ENCODE data around the gene ARMC12.

ARMC12 gene

GRCh38 chr6:35708585-35708984 is 28.2 kb upstream of the ARMC12 start:
- no peak overlapping the region for H2AFZ ChIP-seq (ENCODE audit: low read depth, low read length)
- H3K36me3 ChIP-seq (ENCODE audit: insufficient read depth, low read length): no peaks in the 10 kb centered on the region
- H3K4me1 ChIP-seq (ENCODE audit: insufficient read depth, low read length): no peaks in the 10 kb centered on the region
- no peaks in the 10 kb centered on the region for H3K27me3 ChIP-seq (ENCODE audit: insufficient read depth, low read length)
- H3K4me3 ChIP-seq (ENCODE audit: low read length): no peak overlapping the region
- peaks cover 4% of the 10 kb centered on the region for H3K9me3 ChIP-seq (ENCODE audit: low read length)

GRCh38 chr6:35710241-35710847 is 26.5 kb upstream of the ARMC12 start:
- no peak overlapping the region for H2AFZ ChIP-seq (ENCODE audit: low read depth, low read length)
- no peaks in the 10 kb centered on the region for H3K9me3 ChIP-seq (ENCODE audit: low read length)
- H3K4me1 ChIP-seq (ENCODE audit: insufficient read depth, low read length): no peaks in the 10 kb centered on the region
- no peaks in the 10 kb centered on the region for H3K27me3 ChIP-seq (ENCODE audit: insufficient read depth, low read length)
- H3K4me3 ChIP-seq (ENCODE audit: low read length): no peak overlapping the region
- no peaks in the 10 kb centered on the region for H3K36me3 ChIP-seq (ENCODE audit: insufficient read depth, low read length)

GRCh38 chr6:35711731-35712130 is 25.1 kb upstream of the ARMC12 start:
- Histone ChIP-seq H3K4me1 (ENCODE audit: insufficient read depth, low read length) (no peaks in the 10 kb centered on the region), H3K4me3 (ENCODE audit: low read length) (no peak overlapping the region), H3K36me3 (ENCODE audit: insufficient read depth, low read length) (no peaks in the 10 kb centered on the region), H3K9me3 (ENCODE audit: low read length) (no peaks in the 10 kb centered on the region), H3K27me3 (ENCODE audit: insufficient read depth, low read length) (no peaks in the 10 kb centered on the region), H2AFZ (ENCODE audit: low read depth, low read length) (no peak overlapping the region)

- Histone ChIP-seq H3K27me3 (ENCODE audit: insufficient read depth, low read length) (no peaks in the 10 kb centered on the region), H3K4me1 (ENCODE audit: insufficient read depth, low read length) (peaks cover 1% of the 10 kb centered on the region), H2AFZ (ENCODE audit: low read depth, low read length) (no peak overlapping the region), H3K36me3 (ENCODE audit: insufficient read depth, low read length) (no peaks in the 10 kb centered on the region), H3K4me3 (ENCODE audit: low read length) (no peak overlapping the region), H3K9me3 (ENCODE audit: low read length) (no peaks in the 10 kb centered on the region)
Observed at GRCh38 chr6:35713006-35713767, 23.6 kb upstream of the ARMC12 start.

- peaks cover 26% of the 10 kb centered on the region for H3K4me1 ChIP-seq (ENCODE audit: insufficient read depth, low read length)
- no peak overlapping the region for H2AFZ ChIP-seq (ENCODE audit: low read depth, low read length)
- no peaks in the 10 kb centered on the region for H3K27me3 ChIP-seq (ENCODE audit: insufficient read depth, low read length)
- H3K9me3 ChIP-seq (ENCODE audit: low read length): no peaks in the 10 kb centered on the region
- no peaks in the 10 kb centered on the region for H3K36me3 ChIP-seq (ENCODE audit: insufficient read depth, low read length)
- no peak overlapping the region for H3K4me3 ChIP-seq (ENCODE audit: low read length)
Observed at GRCh38 chr6:35716798-35717197, 20.0 kb upstream of the ARMC12 start.

GRCh38 chr6:35717449-35718374 is 19.1 kb upstream of the ARMC12 start:
- H3K4me1 ChIP-seq (ENCODE audit: insufficient read depth, low read length): peaks cover 26% of the 10 kb centered on the region
- H2AFZ ChIP-seq (ENCODE audit: low read depth, low read length): no peak overlapping the region
- no peaks in the 10 kb centered on the region for H3K36me3 ChIP-seq (ENCODE audit: insufficient read depth, low read length)
- no peak overlapping the region for H3K4me3 ChIP-seq (ENCODE audit: low read length)
- H3K27me3 ChIP-seq (ENCODE audit: insufficient read depth, low read length): no peaks in the 10 kb centered on the region
- no peaks in the 10 kb centered on the region for H3K9me3 ChIP-seq (ENCODE audit: low read length)

GRCh38 chr6:35718375-35718736 is 18.5 kb upstream of the ARMC12 start:
- Histone ChIP-seq H2AFZ (ENCODE audit: low read depth, low read length) (no peak overlapping the region), H3K36me3 (ENCODE audit: insufficient read depth, low read length) (no peaks in the 10 kb centered on the region), H3K4me1 (ENCODE audit: insufficient read depth, low read length) (peaks cover 26% of the 10 kb centered on the region), H3K27me3 (ENCODE audit: insufficient read depth, low read length) (no peaks in the 10 kb centered on the region), H3K9me3 (ENCODE audit: low read length) (no peaks in the 10 kb centered on the region), H3K4me3 (ENCODE audit: low read length) (no peak overlapping the region)

GRCh38 chr6:35718911-35719381 is 17.9 kb upstream of the ARMC12 start:
- Histone ChIP-seq H3K4me3 (ENCODE audit: low read length) (no peak overlapping the region), H2AFZ (ENCODE audit: low read depth, low read length) (peak overlapping the region; percentile 68), H3K4me1 (ENCODE audit: insufficient read depth, low read length) (peaks cover 26% of the 10 kb centered on the region), H3K27me3 (ENCODE audit: insufficient read depth, low read length) (no peaks in the 10 kb centered on the region), H3K36me3 (ENCODE audit: insufficient read depth, low read length) (no peaks in the 10 kb centered on the region), H3K9me3 (ENCODE audit: low read length) (no peaks in the 10 kb centered on the region)

GRCh38 chr6:35719404-35719829 is 17.4 kb upstream of the ARMC12 start:
- Histone ChIP-seq H3K36me3 (ENCODE audit: insufficient read depth, low read length) (no peaks in the 10 kb centered on the region), H3K4me1 (ENCODE audit: insufficient read depth, low read length) (peaks cover 26% of the 10 kb centered on the region), H3K9me3 (ENCODE audit: low read length) (no peaks in the 10 kb centered on the region), H2AFZ (ENCODE audit: low read depth, low read length) (peak overlapping the region; percentile 68), H3K27me3 (ENCODE audit: insufficient read depth, low read length) (no peaks in the 10 kb centered on the region), H3K4me3 (ENCODE audit: low read length) (peak overlapping the region; percentile 49)

- Histone ChIP-seq H3K4me3 (ENCODE audit: low read length) (peak overlapping the region; percentile 49), H3K4me1 (ENCODE audit: insufficient read depth, low read length) (peaks cover 26% of the 10 kb centered on the region), H2AFZ (ENCODE audit: low read depth, low read length) (peak overlapping the region; percentile 68), H3K9me3 (ENCODE audit: low read length) (no peaks in the 10 kb centered on the region), H3K27me3 (ENCODE audit: insufficient read depth, low read length) (no peaks in the 10 kb centered on the region), H3K36me3 (ENCODE audit: insufficient read depth, low read length) (no peaks in the 10 kb centered on the region)
Observed at GRCh38 chr6:35719830-35720733, 16.8 kb upstream of the ARMC12 start.

- H3K9me3 ChIP-seq (ENCODE audit: low read length): no peaks in the 10 kb centered on the region
- peaks cover 38% of the 10 kb centered on the region for H3K4me1 ChIP-seq (ENCODE audit: insufficient read depth, low read length)
- H2AFZ ChIP-seq (ENCODE audit: low read depth, low read length): no peak overlapping the region
- H3K27me3 ChIP-seq (ENCODE audit: insufficient read depth, low read length): no peaks in the 10 kb centered on the region
- no peak overlapping the region for H3K4me3 ChIP-seq (ENCODE audit: low read length)
- H3K36me3 ChIP-seq (ENCODE audit: insufficient read depth, low read length): no peaks in the 10 kb centered on the region
Observed at GRCh38 chr6:35722121-35722761, 14.6 kb upstream of the ARMC12 start.

GRCh38 chr6:35723587-35723986 is 13.2 kb upstream of the ARMC12 start:
- Histone ChIP-seq H3K9me3 (ENCODE audit: low read length) (no peaks in the 10 kb centered on the region), H3K36me3 (ENCODE audit: insufficient read depth, low read length) (no peaks in the 10 kb centered on the region), H2AFZ (ENCODE audit: low read depth, low read length) (no peak overlapping the region), H3K4me3 (ENCODE audit: low read length) (no peak overlapping the region), H3K27me3 (ENCODE audit: insufficient read depth, low read length) (no peaks in the 10 kb centered on the region), H3K4me1 (ENCODE audit: insufficient read depth, low read length) (peaks cover 40% of the 10 kb centered on the region)
